Measurements from ENCODE around the gene TM9SF1. TPM values are rescaled to one million over a fixed set of nuclear protein-coding genes. Genes with fewer than 3 reads are reported as not detected.
A peak's percentile ranks its signal among the peaks of the same experiment; 100 is the strongest.

TM9SF1 gene
- total RNA-seq, 1 experiment from 2014 or later = 55.5 TPM

DNA sequence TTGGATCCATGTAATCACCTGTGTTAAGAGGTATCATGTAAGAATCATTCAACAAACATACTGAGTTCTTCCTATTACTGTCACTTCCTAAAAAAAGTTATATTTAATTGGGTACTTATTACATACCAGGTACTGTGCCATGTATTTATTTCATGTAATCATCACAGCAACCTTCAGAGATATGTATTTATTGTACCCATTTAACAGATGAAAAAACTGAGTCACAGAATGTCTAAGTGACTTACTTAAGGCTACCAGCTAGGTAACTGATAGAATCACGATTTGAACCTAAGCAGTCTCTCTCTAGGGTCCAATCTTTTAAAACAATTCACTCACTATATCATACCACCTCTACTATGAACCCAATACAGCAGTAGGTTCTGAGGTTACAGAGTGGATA lies 50.8 kb downstream of the TM9SF1 start:
- Histone ChIP-seq H3K27me3 (replicated peaks; ENCODE audit: insufficient read depth, low read depth, low read length, poor library complexity) (no peaks in the 10 kb centered on the region), H3K36me3 (ENCODE audit: insufficient read depth, low read length, poor library complexity, severe bottlenecking) (peaks cover 25% of the 10 kb centered on the region), H3K4me3 (ENCODE audit: low read depth, low read length, poor library complexity, severe bottlenecking) (no peak overlapping the region), H3K4me1 (ENCODE audit: insufficient read depth, low read length, poor library complexity, severe bottlenecking) (peaks cover 16% of the 10 kb centered on the region), H3K9me3 (ENCODE audit: low read depth, low read length, poor library complexity, severe bottlenecking) (no peaks in the 10 kb centered on the region), H3K27ac (ENCODE audit: low read depth, low read length, poor library complexity, severe bottlenecking) (no peak overlapping the region)
- POLR2A ChIA-PET (ENCODE audit: low non-redundant PET) = no interaction called here
- no peak for TF ChIP-seq EZH2 (IDR thresholded peaks at IDR 0.05; ENCODE audit: borderline replicate concordance, low read depth, low read length, poor library complexity, severe bottlenecking)
- TF ChIP-seq, protein P1, sequence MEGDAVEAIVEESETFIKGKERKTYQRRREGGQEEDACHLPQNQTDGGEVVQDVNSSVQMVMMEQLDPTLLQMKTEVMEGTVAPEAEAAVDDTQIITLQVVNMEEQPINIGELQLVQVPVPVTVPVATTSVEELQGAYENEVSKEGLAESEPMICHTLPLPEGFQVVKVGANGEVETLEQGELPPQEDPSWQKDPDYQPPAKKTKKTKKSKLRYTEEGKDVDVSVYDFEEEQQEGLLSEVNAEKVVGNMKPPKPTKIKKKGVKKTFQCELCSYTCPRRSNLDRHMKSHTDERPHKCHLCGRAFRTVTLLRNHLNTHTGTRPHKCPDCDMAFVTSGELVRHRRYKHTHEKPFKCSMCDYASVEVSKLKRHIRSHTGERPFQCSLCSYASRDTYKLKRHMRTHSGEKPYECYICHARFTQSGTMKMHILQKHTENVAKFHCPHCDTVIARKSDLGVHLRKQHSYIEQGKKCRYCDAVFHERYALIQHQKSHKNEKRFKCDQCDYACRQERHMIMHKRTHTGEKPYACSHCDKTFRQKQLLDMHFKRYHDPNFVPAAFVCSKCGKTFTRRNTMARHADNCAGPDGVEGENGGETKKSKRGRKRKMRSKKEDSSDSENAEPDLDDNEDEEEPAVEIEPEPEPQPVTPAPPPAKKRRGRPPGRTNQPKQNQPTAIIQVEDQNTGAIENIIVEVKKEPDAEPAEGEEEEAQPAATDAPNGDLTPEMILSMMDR (conservative IDR thresholded peaks at IDR 0.05; ENCODE audit: low read depth, low read length) = no peak
- CTCF ChIA-PET = no interaction called here
- no TSS peak for BruUV-seq (replicated peaks)
- DNase-seq (ENCODE audit: low spot score) = no peak
- intact Hi-C loops (cut with micrococcal nuclease; ENCODE audit: unreplicated experiment) = no loop called here

DNA sequence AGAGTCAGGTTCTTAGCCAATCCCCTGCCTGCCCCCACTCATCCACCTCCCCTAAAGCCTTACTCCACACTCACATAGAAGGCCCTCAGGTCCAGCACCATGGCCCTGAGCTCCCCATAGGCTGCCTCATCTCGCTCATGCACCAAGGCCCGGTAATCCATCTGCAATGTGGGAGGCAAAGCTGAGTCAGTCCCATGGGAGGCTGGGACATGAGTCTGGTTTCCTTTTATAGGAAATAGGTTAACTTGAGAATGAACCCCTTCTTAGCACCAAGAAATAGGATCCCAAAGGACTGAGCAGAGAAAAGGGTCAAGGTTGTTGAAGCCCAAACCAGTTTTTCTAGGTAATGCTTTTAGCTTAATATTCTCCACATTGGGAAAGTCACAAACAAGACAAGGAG lies 51.7 kb downstream of the TM9SF1 start:
- ChIA-PET POLR2A (ENCODE audit: low non-redundant PET) (no interaction called here), CTCF (no interaction called here)
- DNase-seq (ENCODE audit: low spot score) = no peak
- peaks cover 18% of the 10 kb centered on the region for H3K4me1 ChIP-seq (ENCODE audit: insufficient read depth, low read length, poor library complexity, severe bottlenecking)
- no peak overlapping the region for H3K27ac ChIP-seq (ENCODE audit: low read depth, low read length, poor library complexity, severe bottlenecking)
- H3K27me3 ChIP-seq (replicated peaks; ENCODE audit: insufficient read depth, low read depth, low read length, poor library complexity) = no peaks in the 10 kb centered on the region
- no peak overlapping the region for H3K4me3 ChIP-seq (ENCODE audit: low read depth, low read length, poor library complexity, severe bottlenecking)
- BruUV-seq (replicated peaks) = no TSS peak
- TF ChIP-seq, protein P1 (conservative IDR thresholded peaks at IDR 0.05; ENCODE audit: low read depth, low read length) = no peak
- TF ChIP-seq EZH2 (IDR thresholded peaks at IDR 0.05; ENCODE audit: borderline replicate concordance, low read depth, low read length, poor library complexity, severe bottlenecking) = no peak
- intact Hi-C loops (cut with micrococcal nuclease; ENCODE audit: unreplicated experiment) = no loop called here
- peaks cover 27% of the 10 kb centered on the region for H3K36me3 ChIP-seq (ENCODE audit: insufficient read depth, low read length, poor library complexity, severe bottlenecking)
- no peaks in the 10 kb centered on the region for H3K9me3 ChIP-seq (ENCODE audit: low read depth, low read length, poor library complexity, severe bottlenecking)

DNA sequence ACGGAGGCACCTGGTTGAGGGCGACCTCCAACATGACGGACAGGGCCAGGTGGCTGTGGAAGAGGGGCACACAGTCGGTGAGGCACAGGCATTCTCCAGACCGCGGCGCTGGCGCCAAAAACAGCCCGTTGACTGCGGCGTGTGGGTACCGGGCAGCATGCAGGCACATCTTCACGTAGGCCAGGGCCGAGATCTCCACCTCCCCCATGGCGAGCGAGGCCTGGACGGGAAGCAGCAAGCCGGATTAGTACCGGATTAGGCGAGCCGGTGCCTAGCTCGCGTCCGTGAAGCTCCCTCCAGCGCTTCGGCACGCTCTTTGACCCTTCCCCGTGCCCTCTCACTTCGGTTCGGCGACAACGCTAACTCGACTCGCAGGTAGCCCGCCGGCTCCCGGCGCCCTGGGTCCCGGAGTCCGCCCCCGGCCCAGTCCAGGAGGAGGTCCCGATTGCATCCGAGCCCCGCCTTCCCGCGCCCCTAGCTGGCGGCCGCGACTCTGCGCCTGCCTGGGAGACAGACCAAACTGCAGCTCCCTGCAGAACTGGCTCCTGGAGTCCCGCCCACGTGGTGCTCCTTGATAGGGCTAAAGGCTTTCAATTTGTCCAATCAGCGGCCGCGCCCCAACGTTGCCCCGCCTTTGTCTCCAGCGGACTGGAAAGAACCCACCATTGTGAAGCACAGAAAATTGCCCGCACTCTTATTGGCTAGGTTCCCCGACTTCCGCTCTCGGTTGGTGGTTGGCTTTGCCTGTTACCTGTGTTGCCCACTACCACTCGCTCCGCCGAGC lies 54.0 kb downstream of the TM9SF1 start, which contains the start of gene EMC9:
EMC9 (minus strand) TSS at position 495 of the 784 bp plus-strand sequence; CDS start at position 208, 287 bp downstream.
- H3K9me3 ChIP-seq (ENCODE audit: low read depth, low read length, poor library complexity, severe bottlenecking) = no peaks in the 10 kb centered on the region
- intact Hi-C loops (cut with micrococcal nuclease; ENCODE audit: unreplicated experiment) = loop anchor here (2.0 kb wide), 1 partner anchor 26 kb away; the partner anchor contains the start of genes DCAF11 and NRL
- H3K27ac ChIP-seq (ENCODE audit: low read depth, low read length, poor library complexity, severe bottlenecking) = peak within 1 kb of the TSS; percentile 80
- no peaks in the 10 kb centered on the region for H3K27me3 ChIP-seq (replicated peaks; ENCODE audit: insufficient read depth, low read depth, low read length, poor library complexity)
- peak within 1 kb of the TSS; percentile 74 for H3K4me3 ChIP-seq (ENCODE audit: low read depth, low read length, poor library complexity, severe bottlenecking)
- DNase-seq (ENCODE audit: low spot score) = peak; percentile 100
- peaks cover 41% of the 10 kb centered on the region for H3K36me3 ChIP-seq (ENCODE audit: insufficient read depth, low read length, poor library complexity, severe bottlenecking)
- no peak for TF ChIP-seq EZH2 (IDR thresholded peaks at IDR 0.05; ENCODE audit: borderline replicate concordance, low read depth, low read length, poor library complexity, severe bottlenecking)
- TF ChIP-seq, protein P1 (conservative IDR thresholded peaks at IDR 0.05; ENCODE audit: low read depth, low read length) = peak; percentile 42; the same call in 1 of the 2 replicates
- ChIA-PET POLR2A (ENCODE audit: low non-redundant PET) (interaction anchor here (0.6 to 1.1 kb wide), 4 partner anchors 26 to 54 kb away, joined by 3 to 8 read pairs (median 4); partner anchors contain the start of gene TM9SF1), CTCF (no interaction called here)
- H3K4me1 ChIP-seq (ENCODE audit: insufficient read depth, low read length, poor library complexity, severe bottlenecking) = peaks cover 20% of the 10 kb centered on the region
- BruUV-seq (replicated peaks) = TSS peak; percentile 32
